Stimulated activated CD8-positive, alpha-beta memory T cell treated with anti-CD3 and anti-CD28 coated beads, Interleukin-7, amount 100 ng/mL, for 24 hours (primary cell): ENCODE results near the gene CALD1.

Source experiments
- DNase-seq: peaks from one replicate; pipeline ENCODE4 v3.0.0-alpha.2; 2020; ENCODE audit warnings: low read depth

Gene CALD1

DNA sequence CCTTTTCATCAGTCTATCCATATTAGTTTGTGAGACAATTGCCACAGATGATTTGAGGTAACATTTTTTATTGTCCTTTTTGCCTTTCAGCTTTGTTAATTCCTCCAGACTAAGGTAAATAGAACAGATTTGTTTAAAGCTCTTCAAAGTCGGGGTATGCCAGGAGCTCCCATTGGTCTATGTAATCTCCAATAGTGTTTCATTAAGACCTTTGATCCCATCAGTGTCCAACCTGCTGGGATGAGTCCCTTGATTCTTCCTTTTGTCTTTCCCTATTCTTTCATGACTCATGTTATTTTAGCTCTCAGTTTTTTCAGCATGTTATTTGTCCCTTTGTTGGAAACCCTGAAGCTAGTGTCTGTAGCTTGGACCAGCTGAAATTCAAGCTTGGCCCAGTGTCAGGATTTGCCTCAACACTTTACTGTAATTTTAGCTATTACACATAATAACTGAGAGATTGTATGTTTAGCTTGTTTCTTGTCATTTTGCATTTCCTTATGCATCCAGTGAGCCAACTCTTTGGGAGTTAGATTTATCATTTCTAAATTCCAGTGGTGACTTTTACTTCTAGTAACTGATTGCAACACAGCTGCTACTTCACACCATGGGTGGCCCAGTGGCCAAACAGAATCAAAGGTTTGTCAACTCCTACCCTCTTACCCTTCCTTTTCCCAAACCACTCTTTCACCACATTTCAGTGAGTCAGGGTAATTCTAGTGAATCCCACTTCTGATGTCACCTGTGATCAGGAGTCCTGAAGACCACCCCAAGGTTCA, 222.1 kb downstream of the CALD1 start:
- DNase-seq = no peak

- DNase-seq = no peak
Measured at GRCh38 chr7:135012229-135012628, 232.8 kb downstream of the CALD1 start.
